GM18519 (cell line): ENCODE data around the gene LCP2.
A peak's percentile ranks its signal among the peaks of the same experiment; 100 is the strongest.

Experiments
- ATAC-seq: cut with Tn5 transposase; IDR thresholded peaks from one replicate; pipeline ENCODE4 v1.9.1; 2021; ENCODE audit warnings: mild to moderate bottlenecking, moderate library complexity; ENCODE audit not compliant: unreplicated experiment, low FRiP score

LCP2 gene

GRCh38 chr5:170276140-170276539 is 21.4 kb downstream of the LCP2 start:
- no peak for ATAC-seq

- no peak for ATAC-seq
Measured at GRCh38 chr5:170275376-170275994, 22.1 kb downstream of the LCP2 start.

- ATAC-seq = no peak
Measured at GRCh38 chr5:170273968-170274710, 23.4 kb downstream of the LCP2 start.

DNA sequence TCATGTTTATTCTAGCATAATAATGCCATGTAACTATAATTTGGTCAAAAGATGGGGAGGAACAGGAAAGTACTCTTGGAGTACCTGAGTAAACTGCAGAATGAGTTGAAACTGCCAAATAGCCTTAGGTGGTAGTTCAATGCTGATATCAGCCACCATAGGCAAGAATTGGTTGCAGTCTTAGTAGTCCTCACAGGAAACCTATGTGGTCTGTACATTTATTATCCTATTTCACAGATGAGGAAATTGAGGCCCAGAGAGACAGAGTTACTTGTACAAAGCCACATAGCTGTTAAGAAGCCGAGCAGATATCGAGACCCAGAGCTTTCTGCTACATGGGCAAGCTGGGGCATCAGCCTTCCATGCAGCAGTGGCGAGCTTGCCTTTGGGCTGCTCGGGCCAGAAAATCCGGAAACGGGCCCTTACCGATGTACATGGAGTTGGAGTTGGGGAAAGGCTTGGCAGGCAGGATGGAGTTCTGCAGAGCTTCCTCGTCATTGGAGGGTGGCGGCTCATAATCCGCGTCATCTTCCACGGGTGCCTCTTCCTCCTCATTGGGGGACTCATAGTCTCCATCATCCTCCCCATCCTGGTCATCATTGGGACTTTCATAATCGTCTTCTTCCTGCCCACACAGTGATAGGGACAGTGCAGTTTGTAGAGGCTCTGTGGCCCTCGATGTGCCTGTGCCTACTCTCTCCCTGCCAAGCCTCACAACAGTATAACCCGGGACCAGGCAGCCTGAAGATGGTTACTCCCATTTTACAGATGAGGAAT is 27.1 kb downstream of the LCP2 start:
- no peak for ATAC-seq

DNA sequence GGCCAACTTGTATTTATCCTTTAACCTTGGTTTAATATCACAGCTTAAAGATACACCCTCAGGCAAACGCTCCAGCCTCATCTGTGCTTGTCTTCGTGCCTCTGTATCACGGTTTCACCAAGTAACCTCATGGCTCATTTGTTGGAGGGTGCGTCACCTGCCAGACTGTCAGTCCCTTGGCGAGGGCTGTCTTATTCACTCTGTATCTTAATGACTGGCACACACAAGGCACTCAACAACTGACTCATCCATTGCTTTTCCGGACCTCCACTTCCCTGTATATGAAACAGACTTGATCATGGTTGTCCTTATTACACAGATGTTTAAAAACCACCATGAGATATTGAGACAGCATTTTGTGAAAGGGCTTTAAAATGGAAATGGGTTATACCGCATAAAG is 28.0 kb downstream of the LCP2 start:
- ATAC-seq = no peak

DNA sequence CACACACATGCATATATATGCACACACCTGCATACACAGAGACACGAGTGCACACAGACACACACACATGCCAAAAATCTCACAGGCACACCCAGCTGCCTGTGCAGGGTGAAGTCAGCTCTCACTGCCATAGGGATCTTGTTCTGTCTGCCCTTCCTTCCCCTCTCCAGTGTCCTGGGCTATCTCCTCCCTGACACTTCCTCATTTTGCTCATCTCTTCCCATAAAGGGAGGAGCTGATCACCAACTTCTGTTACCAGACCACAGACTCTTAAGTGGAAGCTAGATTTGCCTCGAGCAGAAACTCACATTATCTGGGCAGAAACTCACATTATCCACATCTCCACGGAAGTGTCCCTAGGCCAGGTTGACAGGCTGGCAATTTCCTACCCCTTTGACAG is 28.7 kb downstream of the LCP2 start:
- ATAC-seq = no peak

GRCh38 chr5:170268153-170268689 is 29.4 kb downstream of the LCP2 start:
- no peak for ATAC-seq

- peak; percentile 81 for ATAC-seq
Measured at GRCh38 chr5:170267431-170268152, 30.0 kb downstream of the LCP2 start.

DNA sequence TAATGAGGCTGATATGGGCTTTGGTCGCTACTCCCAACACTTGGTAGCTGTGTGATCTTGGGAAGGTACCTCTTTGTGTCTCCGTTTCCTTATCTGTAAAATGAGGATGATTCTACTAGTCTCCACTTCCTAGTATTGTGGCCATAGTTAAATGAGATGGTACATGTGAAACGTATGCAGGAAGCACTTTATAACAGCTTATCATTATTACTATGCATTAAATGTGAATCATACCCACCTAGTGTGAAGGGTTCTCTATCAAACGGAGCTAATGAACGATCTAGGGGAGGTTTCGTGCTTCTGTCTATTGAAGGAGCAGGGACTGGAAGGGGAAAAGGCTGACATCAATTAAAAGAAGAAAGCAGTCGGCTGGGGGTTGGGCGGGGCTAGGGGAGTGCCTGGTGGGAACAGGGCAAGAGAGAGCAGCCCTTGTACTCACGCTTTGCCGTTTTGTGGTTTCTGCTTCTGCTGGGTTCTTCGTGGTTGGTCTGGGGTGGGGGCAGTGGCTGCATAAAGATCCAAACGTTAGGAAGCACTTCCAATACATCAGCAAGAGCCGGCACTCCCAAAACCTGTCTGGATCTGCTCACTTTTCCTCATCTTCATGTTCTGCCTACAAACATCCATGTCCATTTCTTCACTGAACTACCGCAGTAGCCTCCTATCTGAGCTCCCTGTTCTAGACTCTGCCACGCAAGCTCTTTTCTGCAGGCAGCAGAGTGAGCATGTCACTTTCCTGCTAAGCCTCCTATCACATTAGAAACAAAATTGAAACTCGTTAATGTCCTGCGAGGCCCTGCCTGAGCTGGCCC is 30.8 kb downstream of the LCP2 start:
- no peak for ATAC-seq

DNA sequence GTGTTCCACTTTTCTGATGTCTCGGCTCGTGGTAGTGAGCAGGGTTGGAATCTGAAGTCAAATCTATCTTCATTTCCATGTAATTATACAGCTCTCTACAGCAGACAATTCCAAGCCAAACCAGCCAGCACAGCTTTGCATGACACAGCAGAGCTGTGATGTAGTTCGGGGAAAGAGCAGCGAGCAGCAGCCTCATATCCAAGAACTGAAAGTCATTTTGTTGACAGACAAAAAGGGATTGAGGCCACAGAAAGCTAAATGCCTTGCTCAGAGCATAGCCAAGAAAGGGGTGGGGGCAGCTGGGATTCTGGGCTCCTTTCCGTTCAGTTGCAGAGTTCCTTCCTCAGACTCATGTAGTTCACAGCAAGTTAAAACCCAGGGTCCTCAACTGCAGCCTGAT is 32.1 kb downstream of the LCP2 start:
- ATAC-seq = no peak

DNA sequence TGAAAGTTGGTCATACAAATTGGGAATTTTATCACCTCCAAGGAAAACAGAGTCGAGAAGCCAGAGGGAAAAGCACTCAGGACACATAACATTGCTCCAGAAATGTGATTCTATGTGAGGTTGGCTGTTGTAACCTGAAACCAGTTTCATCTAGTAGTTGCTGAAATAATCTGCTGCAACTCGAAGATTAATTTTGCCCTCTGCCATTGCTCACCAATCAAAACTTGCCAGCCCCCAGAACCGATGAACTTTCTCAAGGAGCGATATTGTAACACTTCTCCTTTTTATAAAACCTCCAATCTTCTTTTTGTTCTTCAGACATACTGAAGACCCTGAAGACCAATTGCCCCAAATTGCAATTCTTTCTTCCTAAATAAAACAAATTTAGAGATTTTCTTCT is 33.7 kb downstream of the LCP2 start:
- ATAC-seq = no peak

- ATAC-seq = no peak
Measured at GRCh38 chr5:170262061-170263045, 35.2 kb downstream of the LCP2 start.

GRCh38 chr5:170261528-170262043 is 36.0 kb downstream of the LCP2 start:
- no peak for ATAC-seq

DNA sequence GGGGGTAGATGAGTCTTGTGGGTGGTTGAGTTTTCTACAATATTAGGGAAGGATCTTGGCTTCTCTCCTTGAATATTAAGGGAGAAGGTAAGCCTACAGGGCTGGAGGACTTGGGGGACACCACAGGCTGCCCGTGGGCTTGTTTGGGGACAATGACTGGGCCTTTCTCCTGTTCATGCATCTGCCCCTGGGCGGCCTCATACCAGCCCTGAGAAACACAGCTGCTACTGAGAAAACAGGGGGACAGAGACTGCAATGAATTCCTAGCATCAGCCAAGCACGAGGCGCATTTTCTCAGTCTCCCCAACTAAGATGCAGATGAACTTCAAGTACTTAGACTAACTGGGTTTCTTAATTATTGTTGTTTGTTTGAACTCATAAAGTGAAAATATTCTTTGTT is 40.2 kb downstream of the LCP2 start:
- ATAC-seq = no peak

GRCh38 chr5:170256571-170256970 is 41.0 kb downstream of the LCP2 start:
- no peak for ATAC-seq

DNA sequence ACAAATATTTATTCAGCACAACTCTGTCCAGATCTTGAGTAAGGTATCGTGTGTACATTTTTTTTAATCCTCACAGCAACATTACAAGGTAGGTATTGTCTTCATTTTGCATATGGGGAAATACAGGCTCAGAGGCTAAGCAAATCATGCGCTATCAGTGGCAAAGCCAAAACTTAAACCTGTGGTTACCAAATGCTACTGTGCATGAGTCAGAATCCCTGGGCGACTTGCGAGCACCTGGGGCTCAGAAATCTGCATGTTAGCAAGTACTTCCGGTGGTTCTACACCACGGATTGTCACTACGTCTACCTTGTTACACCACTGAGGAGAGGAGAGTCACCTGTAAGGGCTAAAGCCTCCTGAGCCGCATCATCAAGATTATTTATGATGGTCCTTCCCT is 43.5 kb downstream of the LCP2 start:
- peak; percentile 89 for ATAC-seq

DNA sequence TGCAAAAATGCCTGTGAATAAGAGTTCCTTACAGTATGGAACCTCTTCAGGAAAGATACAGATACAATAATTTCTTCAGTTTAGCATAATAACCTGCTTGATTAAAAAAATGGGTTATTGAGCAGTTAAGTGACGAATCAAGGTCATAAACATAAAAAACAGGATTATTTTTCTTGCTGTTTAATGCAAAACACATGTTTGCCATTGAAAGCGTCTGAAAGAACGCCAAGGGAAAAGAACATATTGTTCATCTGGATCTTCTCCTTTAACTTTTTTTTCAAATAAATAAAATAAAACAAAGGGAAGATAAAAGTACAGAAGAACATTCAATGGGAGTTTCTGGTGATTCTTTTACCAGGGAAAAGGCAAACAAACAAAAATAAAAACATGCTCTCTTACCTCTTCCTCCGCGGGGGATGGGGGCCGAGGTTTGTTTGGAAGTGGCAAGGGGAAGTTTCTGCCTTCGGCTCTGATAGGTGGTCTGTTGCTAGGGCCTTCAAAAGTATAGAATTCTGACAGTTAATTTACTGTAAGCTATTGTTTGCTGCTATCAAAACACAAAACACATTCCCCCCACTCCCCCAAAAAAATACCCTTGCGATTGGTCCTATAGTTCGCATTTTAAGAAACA is 44.7 kb downstream of the LCP2 start:
- ATAC-seq = no peak

- no peak for ATAC-seq
Measured at GRCh38 chr5:170252109-170252508, 45.5 kb downstream of the LCP2 start.
